A549 (cell line): Measurements from ENCODE around the gene PRR5L.

ENCODE experiments used
- CEBPB ChIP-seq, 2 experiments: fragments of >200 bp in 1 of 2; sonication (Bioruptor Twin) in 1 of 2; formaldehyde crosslinking in 1 of 2; IDR thresholded peaks; 2 replicates each; pipeline ENCODE4 v1.6.1; 2012 to 2016
- HDAC2 ChIP-seq: fragments of 200-600 bp; sonication (generic); IDR thresholded peaks from 2 replicates; pipeline ENCODE4 v1.6.1; 2016
- HOXA7 ChIP-seq: fragments of 250-450 bp; sonication (Bioruptor Pico); IDR thresholded peaks from 2 replicates; pipeline ENCODE4 v1.5.0; 2020; ENCODE audit warnings: mild to moderate bottlenecking, moderate library complexity
- POLR2A ChIP-seq: IDR thresholded peaks from 2 replicates; pipeline ENCODE4 v1.6.1; 2012; ENCODE audit warnings: mild to moderate bottlenecking, low read length
- ZC3H11A ChIP-seq: fragments of 450-650 bp; IDR thresholded peaks from 2 replicates; pipeline ENCODE4 v1.6.1; 2014; ENCODE audit warnings: antibody characterized with exemption, mild to moderate bottlenecking
- ZFP36 ChIP-seq: fragments of 450-650 bp; IDR thresholded peaks from 2 replicates; pipeline ENCODE4 v1.6.1; 2014; ENCODE audit warnings: borderline replicate concordance; ENCODE audit not compliant: partially characterized antibody
- TF ChIP-seq, protein P1 (sequence below): fragments of 250-450 bp; sonication (Bioruptor Pico); IDR thresholded peaks from 2 replicates; pipeline ENCODE4 v1.5.0; 2020; ENCODE audit warnings: low read depth, mild to moderate bottlenecking, moderate library complexity
- TF ChIP-seq, protein P2 (sequence below): fragments of >200 bp; sonication (Bioruptor Twin); formaldehyde crosslinking; IDR thresholded peaks from 3 replicates; pipeline ENCODE4 v1.5.1; 2016

- TF ChIP-seq ZFP36 (no peak), POLR2A (no peak), CEBPB (IDR thresholded peaks at IDR 0.05) (no peak), HOXA7 (CRISPR knock-in tag) (no peak), ZC3H11A (no peak), HDAC2 (no peak)
- TF ChIP-seq, protein P1, sequence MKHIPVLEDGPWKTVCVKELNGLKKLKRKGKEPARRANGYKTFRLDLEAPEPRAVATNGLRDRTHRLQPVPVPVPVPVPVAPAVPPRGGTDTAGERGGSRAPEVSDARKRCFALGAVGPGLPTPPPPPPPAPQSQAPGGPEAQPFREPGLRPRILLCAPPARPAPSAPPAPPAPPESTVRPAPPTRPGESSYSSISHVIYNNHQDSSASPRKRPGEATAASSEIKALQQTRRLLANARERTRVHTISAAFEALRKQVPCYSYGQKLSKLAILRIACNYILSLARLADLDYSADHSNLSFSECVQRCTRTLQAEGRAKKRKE (CRISPR knock-in tag), result no peak
- TF ChIP-seq, protein P2, sequence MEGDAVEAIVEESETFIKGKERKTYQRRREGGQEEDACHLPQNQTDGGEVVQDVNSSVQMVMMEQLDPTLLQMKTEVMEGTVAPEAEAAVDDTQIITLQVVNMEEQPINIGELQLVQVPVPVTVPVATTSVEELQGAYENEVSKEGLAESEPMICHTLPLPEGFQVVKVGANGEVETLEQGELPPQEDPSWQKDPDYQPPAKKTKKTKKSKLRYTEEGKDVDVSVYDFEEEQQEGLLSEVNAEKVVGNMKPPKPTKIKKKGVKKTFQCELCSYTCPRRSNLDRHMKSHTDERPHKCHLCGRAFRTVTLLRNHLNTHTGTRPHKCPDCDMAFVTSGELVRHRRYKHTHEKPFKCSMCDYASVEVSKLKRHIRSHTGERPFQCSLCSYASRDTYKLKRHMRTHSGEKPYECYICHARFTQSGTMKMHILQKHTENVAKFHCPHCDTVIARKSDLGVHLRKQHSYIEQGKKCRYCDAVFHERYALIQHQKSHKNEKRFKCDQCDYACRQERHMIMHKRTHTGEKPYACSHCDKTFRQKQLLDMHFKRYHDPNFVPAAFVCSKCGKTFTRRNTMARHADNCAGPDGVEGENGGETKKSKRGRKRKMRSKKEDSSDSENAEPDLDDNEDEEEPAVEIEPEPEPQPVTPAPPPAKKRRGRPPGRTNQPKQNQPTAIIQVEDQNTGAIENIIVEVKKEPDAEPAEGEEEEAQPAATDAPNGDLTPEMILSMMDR, result no peak
Observed at GRCh38 chr11:36360826-36361415, 64.8 kb downstream of the PRR5L start.
